T-helper 2 cell treated with Interferon-gamma antibody and Interleukin-4, amounts not matched to agents 100 ng/mL and 5 ng/mL, for 36 hours (primary cell): ENCODE results near the gene VLDLR. TPM values are rescaled to one million over a fixed set of nuclear protein-coding genes. Genes with fewer than 3 reads are reported as not detected.

Experiments
- intact Hi-C: fragments of 100-400 bp; cut with micrococcal nuclease; formaldehyde crosslinking; loops from one replicate; pipeline ENCODE4 v1.15.1; 2023
- total RNA-seq: library from RNA; stranded (reverse); gene quantifications from 2 replicates; pipeline ENCODE4 v1.2.3, GENCODE V29; 2022

Gene VLDLR
- total RNA-seq, 1 donor from 2014 or later = 4.0 TPM

- intact Hi-C loops = no loop called here
Observed at GRCh38 chr9:2657427-2657826, 35.8 kb downstream of the VLDLR start.

- intact Hi-C loops = no loop called here
Observed at GRCh38 chr9:2662496-2662895, 40.9 kb downstream of the VLDLR start.

GRCh38 chr9:2663461-2664173 lies 42.0 kb downstream of the VLDLR start:
- intact Hi-C loops = no loop called here

- intact Hi-C loops = no loop called here
Observed at GRCh38 chr9:2664174-2665065, 42.8 kb downstream of the VLDLR start.

- intact Hi-C loops = no loop called here
Observed at GRCh38 chr9:2666569-2666968, 45.0 kb downstream of the VLDLR start.

GRCh38 chr9:2673161-2673560 lies 51.6 kb downstream of the VLDLR start:
- intact Hi-C loops = no loop called here

- intact Hi-C loops = no loop called here
Observed at GRCh38 chr9:2674141-2674824, 52.7 kb downstream of the VLDLR start.

GRCh38 chr9:2675834-2676233 lies 54.2 kb downstream of the VLDLR start:
- intact Hi-C loops = no loop called here

GRCh38 chr9:2676466-2676865 lies 54.9 kb downstream of the VLDLR start:
- intact Hi-C loops = no loop called here

- intact Hi-C loops = no loop called here
Observed at GRCh38 chr9:2677915-2678889, 56.6 kb downstream of the VLDLR start.

- intact Hi-C loops = no loop called here
Observed at GRCh38 chr9:2679011-2679410, 57.4 kb downstream of the VLDLR start.

- intact Hi-C loops = no loop called here
Observed at GRCh38 chr9:2681981-2682380, 60.4 kb downstream of the VLDLR start.

GRCh38 chr9:2686911-2687310 lies 65.3 kb downstream of the VLDLR start:
- intact Hi-C loops = no loop called here

- intact Hi-C loops = no loop called here
Observed at GRCh38 chr9:2688636-2689035, 67.0 kb downstream of the VLDLR start.

- intact Hi-C loops = no loop called here
Observed at GRCh38 chr9:2691212-2691611, 69.6 kb downstream of the VLDLR start.

GRCh38 chr9:2691626-2692025 lies 70.0 kb downstream of the VLDLR start:
- intact Hi-C loops = no loop called here

- intact Hi-C loops = no loop called here
Observed at GRCh38 chr9:2693056-2693455, 71.5 kb downstream of the VLDLR start.

GRCh38 chr9:2697492-2697891 lies 75.9 kb downstream of the VLDLR start:
- intact Hi-C loops = no loop called here

- intact Hi-C loops = no loop called here
Observed at GRCh38 chr9:2700398-2700797, 78.8 kb downstream of the VLDLR start.

- intact Hi-C loops = no loop called here
Observed at GRCh38 chr9:2700909-2701550, 79.4 kb downstream of the VLDLR start.
